ENCODE data around the gene MYO1D. TPM values are rescaled to one million over a fixed set of nuclear protein-coding genes. Genes with fewer than 3 reads are reported as not detected.
"Not testable (repeated sequence)": the region's sequence is repeated elsewhere in the genome, so short reads cannot be mapped to it uniquely, and the experiment has no call there.

MYO1D gene
- polyA plus RNA-seq, 4 donors, result 10.3 to 30.6 (median 27.6) TPM

GRCh38 chr17:32821987-32822934 lies 54.7 kb downstream of the MYO1D start:
- DNase-seq (ENCODE audit: low read depth in 4 of 4, low spot score in 3 of 4), result not testable (repeated sequence)

DNA sequence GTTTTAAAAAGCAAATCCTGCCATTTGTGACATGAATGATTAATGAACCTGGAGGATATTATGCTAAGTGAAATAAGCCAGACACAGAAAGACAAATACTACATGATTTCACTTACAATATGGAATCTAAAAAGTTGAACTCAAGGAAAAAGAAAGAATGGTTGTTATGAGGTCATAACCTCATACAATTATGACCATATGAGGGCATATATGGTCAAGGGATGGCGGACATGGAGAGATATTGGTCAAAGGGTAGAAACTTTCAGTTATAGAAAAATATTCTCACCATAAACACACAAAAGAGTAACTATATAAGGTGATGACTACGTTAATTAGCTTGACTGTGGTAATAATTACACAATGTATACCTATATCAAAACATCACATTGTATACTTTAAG lies 56.5 kb downstream of the MYO1D start:
- no peak for DNase-seq (ENCODE audit: low read depth in 4 of 4, low spot score in 3 of 4)

- DNase-seq (ENCODE audit: low read depth in 4 of 4, low spot score in 3 of 4), result no peak
Observed at GRCh38 chr17:32819787-32820186, 57.1 kb downstream of the MYO1D start.

DNA sequence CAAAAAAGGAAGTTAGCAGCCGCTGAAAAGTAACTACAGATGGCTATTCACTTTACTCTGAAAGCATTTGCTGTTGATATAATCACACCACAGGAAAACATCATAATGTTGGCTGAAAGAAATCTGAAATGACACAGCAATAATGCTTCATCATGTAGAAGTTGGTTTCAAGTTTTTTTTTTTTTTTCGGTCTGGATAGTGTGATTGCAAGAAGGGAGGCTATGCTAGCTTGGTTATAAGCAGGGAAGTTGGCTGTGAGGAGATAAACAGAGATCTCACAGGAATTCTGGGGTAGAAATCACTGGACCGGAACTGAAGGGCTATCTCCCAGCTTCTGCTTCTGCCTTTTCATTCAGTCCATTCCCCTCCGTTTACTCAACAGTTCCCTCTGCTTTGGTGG lies 57.9 kb downstream of the MYO1D start:
- no peak for DNase-seq (ENCODE audit: low read depth in 4 of 4, low spot score in 3 of 4)

GRCh38 chr17:32815460-32815859 lies 61.5 kb downstream of the MYO1D start:
- no peak for DNase-seq (ENCODE audit: low read depth in 4 of 4, low spot score in 3 of 4)

DNA sequence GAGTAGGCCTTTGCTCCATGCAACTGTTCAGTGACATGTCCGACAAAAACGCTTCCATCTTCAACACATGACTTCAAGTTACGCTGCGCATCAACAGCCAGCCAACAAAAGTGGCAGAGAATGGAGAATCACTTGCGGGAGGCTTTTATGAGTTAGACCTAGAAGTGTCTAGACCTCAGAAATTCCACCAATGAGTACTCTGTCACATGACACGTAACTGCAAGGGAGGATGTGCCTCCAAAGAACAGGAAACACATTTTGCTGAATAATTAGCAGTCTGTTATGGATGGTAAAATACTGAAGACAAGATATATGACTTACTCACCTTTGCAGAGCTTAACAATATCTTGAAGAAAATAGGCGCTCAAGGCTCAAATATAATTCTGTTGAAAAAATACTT lies 62.1 kb downstream of the MYO1D start:
- no peak for DNase-seq (ENCODE audit: low read depth in 4 of 4, low spot score in 3 of 4)

DNA sequence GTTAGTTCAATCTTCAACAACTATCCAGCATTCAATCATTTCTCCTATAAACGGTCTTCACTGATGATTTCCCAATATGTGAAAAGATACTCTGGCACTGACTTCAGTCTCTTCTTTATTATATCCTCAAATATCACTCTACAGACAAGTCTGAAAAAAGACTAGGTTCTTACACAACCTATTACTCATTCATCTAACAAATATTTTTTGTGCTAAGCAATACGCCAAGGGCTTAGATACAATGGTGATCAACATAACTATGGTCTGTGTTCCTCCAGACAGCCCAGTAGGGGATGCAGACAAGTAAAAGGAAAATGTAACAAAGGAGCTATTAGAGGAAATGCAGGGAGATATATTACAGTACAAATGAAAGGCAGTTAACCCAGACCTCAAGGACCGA lies 63.9 kb downstream of the MYO1D start:
- DNase-seq (ENCODE audit: low read depth in 4 of 4, low spot score in 3 of 4), result no peak

DNA sequence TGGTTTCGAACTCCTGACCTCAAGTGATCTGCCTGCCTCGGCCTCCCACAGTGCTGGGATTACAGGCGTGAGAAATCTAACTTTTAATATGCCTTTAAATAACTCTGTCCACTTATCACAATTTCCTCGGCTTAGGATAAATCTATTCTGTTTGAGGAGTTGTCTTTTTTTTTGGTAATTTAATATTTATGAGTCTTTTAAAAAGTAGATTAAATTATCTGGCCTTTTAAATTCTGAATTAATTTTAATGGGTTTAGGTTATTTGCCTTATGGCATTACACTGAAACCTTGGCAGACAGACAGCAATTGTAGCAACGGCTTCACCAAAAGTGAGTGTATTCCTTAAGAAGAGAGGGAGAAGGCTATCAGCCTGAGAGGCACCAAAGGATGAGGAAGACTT lies 66.2 kb downstream of the MYO1D start:
- no peak for DNase-seq (ENCODE audit: low read depth in 4 of 4, low spot score in 3 of 4)

GRCh38 chr17:32807577-32807976 lies 69.3 kb downstream of the MYO1D start:
- no peak for DNase-seq (ENCODE audit: low read depth in 4 of 4, low spot score in 3 of 4)

DNA sequence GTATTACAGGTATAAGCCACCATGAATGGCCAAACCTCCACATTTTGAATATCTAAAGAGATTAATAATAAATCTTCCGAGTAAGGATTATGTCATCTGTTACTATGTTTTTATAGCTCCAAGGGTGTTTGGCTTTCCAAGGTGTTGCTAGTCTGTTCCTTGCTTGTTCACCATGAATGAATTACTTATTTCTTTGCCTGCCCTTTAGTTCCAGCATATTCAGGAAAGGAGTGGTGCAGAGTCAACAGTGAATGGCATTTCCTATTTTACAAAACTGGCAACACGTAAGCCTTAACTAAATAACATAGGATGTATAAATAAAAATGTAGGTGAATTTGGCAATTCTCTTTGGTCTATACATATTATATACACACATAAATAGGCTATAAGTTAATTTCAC lies 70.3 kb downstream of the MYO1D start:
- no peak for DNase-seq (ENCODE audit: low read depth in 4 of 4, low spot score in 3 of 4)

DNA sequence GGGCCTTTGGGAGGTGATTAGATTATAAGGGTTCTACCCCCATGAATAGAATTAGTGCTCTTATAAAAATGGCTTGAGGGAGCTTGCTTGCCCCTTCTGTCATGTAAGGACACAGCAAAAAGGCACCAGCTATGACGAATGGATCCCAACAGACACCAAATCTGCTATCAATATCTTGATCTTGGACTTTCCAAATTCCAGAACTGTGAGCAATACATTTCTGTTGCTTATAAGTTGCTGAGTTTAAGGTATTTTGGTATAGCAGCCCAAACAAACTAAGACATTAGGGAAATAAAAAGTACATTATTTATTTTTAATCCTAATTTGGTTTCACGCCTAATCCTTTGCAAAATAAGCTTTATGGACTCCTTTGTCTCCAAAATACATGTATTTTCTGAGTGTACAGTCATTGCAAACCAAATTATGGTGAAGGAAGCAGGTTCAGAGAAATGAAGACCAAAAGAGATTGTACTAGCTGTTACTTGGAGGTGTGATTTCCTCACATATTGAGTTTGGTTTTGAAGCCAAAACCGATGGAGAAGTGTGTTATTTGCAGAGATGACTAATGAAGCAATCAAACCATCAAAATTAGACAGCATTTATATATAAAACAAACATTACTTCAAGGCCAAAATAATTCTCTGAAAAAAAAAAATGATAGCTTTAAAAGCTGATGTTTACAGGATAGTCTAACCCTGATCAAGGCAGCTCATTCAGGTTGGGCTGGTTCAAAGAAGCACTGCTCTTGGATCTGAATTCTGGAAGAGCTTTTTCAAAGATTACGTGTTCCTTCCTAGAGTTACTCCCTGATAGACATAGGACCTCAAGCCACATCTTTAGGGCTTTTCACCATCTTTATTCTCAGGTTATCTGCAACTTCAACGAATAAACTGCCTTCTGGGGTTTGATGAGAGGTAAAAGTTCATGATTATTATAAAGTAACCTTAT lies 71.6 kb downstream of the MYO1D start:
- DNase-seq (ENCODE audit: low read depth in 4 of 4, low spot score in 3 of 4), result no peak

- no peak for DNase-seq (ENCODE audit: low read depth in 4 of 4, low spot score in 3 of 4)
Observed at GRCh38 chr17:32803544-32803943, 73.4 kb downstream of the MYO1D start.

GRCh38 chr17:32802306-32802705 lies 74.6 kb downstream of the MYO1D start:
- no peak for DNase-seq (ENCODE audit: low read depth in 4 of 4, low spot score in 3 of 4)

GRCh38 chr17:32801641-32802040 lies 75.3 kb downstream of the MYO1D start:
- DNase-seq (ENCODE audit: low read depth in 4 of 4, low spot score in 3 of 4), result no peak

DNA sequence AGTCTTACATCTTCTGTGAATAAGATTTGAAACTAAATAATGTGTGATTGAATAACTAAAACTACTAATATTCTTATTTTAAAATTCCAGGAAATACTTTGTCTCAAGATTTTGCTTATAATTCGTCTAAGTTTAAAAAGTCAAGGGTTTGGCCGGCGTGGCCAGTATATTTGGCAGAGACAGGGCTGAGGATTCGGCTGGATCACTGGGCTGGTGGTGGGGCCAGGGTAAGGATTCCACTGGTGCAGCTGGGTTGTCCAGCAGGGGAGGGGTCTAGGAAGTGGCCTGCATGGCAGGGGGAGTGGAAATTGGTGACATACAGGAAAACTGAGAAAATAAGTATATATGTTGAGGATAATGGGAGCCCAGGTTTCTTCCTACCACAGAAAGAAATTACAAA lies 75.7 kb downstream of the MYO1D start:
- no peak for DNase-seq (ENCODE audit: low read depth in 4 of 4, low spot score in 3 of 4)

DNA sequence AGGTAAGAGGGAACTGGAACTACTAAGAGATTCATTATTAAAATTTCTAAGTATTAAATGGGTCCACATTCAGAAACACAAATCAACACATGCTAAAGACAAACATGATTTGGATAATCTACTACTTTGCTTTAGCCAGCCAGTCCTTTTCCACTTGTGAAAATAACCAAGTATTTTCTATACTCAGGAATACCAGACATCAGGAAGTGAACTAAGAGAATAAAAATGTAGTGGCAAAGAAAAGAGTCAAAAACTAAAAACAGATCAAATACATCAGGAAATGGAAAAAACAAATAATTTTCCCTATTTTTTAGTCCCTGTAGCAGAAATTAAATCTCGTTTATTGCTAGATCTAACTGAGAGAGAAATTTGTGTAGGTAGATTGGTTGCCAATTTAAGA lies 78.0 kb downstream of the MYO1D start:
- no peak for DNase-seq (ENCODE audit: low read depth in 4 of 4, low spot score in 3 of 4)

- no peak for DNase-seq (ENCODE audit: low read depth in 4 of 4, low spot score in 3 of 4)
Observed at GRCh38 chr17:32795339-32795979, 81.5 kb downstream of the MYO1D start.

- DNase-seq (ENCODE audit: low read depth in 4 of 4, low spot score in 3 of 4), result no peak
Observed at GRCh38 chr17:32794533-32795246, 82.2 kb downstream of the MYO1D start.

DNA sequence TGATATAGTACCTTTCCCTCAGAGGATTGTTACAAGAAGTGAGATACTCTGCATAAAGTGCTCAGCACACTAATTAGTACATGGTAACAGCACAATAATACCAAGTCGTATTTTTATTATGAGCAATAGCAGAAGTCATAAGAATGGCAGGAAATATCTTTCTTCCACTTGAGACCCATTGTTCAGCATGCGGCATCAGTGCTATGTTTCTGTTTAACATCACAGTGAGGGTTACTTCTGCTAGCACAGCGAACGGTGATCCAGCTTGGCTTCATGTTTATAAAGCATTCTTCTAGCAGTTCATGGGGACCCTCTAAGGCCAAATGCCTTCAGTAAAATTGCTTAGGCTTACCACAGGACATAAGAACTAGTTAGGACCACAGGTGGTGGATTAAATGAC lies 83.1 kb downstream of the MYO1D start:
- DNase-seq (ENCODE audit: low read depth in 4 of 4, low spot score in 3 of 4), result no peak

GRCh38 chr17:32792207-32792606 lies 84.7 kb downstream of the MYO1D start:
- no peak for DNase-seq (ENCODE audit: low read depth in 4 of 4, low spot score in 3 of 4)

Data from left renal pelvis (tissue), 4 donors.